HG03103 (cell line): ENCODE data around the gene XPO1.

Source experiments
- ATAC-seq: cut with Tn5 transposase; IDR thresholded peaks from one replicate; pipeline ENCODE4 v1.9.1; 2021; ENCODE audit warnings: low read depth; ENCODE audit not compliant: unreplicated experiment

Gene XPO1

GRCh38 chr2:61435291-61435690, 102.9 kb downstream of the XPO1 start:
- no peak for ATAC-seq

DNA sequence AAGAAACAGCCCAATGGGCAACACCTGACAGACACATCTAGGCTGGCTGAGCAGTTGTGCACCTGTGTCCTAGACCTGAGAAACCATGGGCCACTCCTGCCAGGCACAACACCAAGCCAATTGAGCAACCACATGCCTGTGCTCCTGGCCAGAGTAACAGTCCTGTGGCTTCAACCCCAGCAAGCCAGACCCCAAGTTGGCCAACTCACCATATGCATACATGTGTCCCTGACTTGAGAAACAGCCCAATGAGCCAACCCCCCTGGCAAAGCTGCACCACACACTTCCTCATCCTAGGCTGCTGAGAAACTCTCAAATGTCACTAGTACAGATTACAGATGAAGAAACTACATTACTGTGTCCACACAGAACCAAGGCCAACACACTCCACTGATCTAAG, 103.8 kb downstream of the XPO1 start:
- no peak for ATAC-seq

DNA sequence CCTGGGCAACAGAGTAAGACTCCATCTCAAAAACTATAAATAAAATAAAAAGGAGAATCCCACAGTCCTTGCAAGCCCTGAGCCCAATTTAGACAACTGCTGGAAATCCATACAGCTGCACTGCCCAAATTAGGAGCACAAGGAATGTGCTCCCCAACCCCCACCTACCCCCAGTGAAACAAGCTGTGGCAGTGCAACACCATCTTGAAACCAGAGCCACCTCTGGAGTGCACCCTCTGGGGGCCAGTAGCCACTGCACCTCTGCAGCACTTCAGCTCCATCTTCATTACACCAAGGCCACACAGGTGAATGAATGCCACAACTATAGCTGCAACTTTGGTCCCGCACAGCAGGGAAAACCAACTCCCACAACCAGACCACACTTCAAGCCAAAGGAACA, 104.5 kb downstream of the XPO1 start:
- no peak for ATAC-seq

- ATAC-seq = no peak
These were observed 105.2 kb downstream of the XPO1 start for GRCh38 chr2:61432990-61433389.

GRCh38 chr2:61431345-61431744, 106.8 kb downstream of the XPO1 start:
- ATAC-seq = no peak
